GM10248 (cell line): ENCODE data around the gene ZNF747.

Experiments
- CTCF ChIA-PET: fragments of 300-600 bp; sonication (Branson Sonifier 250); formaldehyde crosslinking; extraction: SDS; loops from one replicate; lab custom pipeline; 2021; ENCODE audit warnings: antibody characterized with exemption; lab: Yijun Ruan, JAX
- POLR2A ChIA-PET: fragments of 350-650 bp; sonication (Branson Sonifier 250); formaldehyde crosslinking; extraction: SDS; loops from one replicate; lab custom pipeline; 2020; ENCODE audit warnings: antibody characterized with exemption; lab: Yijun Ruan, JAX
- DNase-seq: peaks from one replicate; pipeline ENCODE4 v3.0.0; 2012; ENCODE audit errors: extremely low spot score
- CTCF ChIP-seq: IDR thresholded peaks from 2 replicates; pipeline ENCODE4 v1.5.1; 2012; ENCODE audit warnings: mild to moderate bottlenecking, low read depth; ENCODE audit errors: extremely low read depth, missing control alignments, control extremely low read depth

Gene ZNF747

GRCh38 chr16:30535777-30536190, 1.1 kb upstream of the ZNF747 start:
- ChIA-PET CTCF (interaction anchor here (0.6 to 4.3 kb wide), 48 partner anchors 8 to 165 kb away, joined by 3 to 47 read pairs (median 5); partner anchors contain the start of genes DCTPP1, TBC1D10B, ZNF48 and ZNF764), POLR2A (interaction anchor here (0.6 to 1.6 kb wide), 8 partner anchors 8 to 446 kb away, joined by 3 to 7 read pairs (median 4); partner anchors contain the start of genes DCTPP1 and ZNF764)
- peak; percentile 72 for TF ChIP-seq CTCF
- DNase-seq = peak; percentile 83

GRCh38 chr16:30535106-30535776, 583 bp upstream of the ZNF747 start:
- DNase-seq = no peak
- CTCF ChIA-PET = interaction anchor here (0.6 to 4.3 kb wide), 48 partner anchors 8 to 165 kb away, joined by 3 to 47 read pairs (median 5); partner anchors contain the start of genes DCTPP1, TBC1D10B, ZNF48 and ZNF764
- POLR2A ChIA-PET = interaction anchor here (0.6 to 1.6 kb wide), 9 partner anchors 8 to 445 kb away, joined by 3 to 7 read pairs (median 4); partner anchors contain the start of genes DCTPP1 and ZNF764
- no peak for TF ChIP-seq CTCF

DNA sequence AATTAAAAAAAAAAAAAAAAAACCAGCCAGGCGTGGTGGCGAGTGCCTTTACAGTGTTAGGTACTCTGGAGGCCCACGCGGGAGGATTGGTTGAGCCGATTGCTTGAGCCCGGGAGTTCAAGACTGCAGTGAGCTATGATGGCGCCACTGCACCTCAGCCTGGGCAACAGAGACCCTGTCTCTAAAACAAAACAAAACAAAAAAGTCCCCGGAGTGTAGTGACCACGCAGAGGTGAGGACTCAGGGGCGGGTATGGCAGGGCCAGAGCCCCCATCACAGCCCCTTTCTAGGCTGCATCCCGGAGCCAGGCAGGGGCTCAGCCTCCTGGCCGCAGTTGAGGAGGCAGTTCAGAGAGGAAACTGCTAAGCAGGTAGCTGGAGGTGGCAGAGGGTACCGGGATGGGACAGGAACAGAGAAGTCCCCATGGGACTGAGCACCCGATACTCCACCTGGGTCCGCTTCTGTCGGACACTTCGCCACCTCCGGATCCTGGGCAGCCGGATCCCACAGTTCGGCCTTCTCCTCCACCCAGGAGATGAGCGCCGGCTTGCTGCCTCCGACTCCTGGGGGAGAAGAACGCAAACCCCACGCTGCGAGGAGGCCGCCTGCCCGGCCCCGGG, 800 bp downstream of the ZNF747 start:
- POLR2A ChIA-PET = interaction anchor here (0.6 to 1.3 kb wide), 2 partner anchors 25 to 439 kb away, joined by 3 to 5 read pairs; partner anchors contain the start of gene ZNF764
- CTCF ChIA-PET = interaction anchor here (1.0 to 4.3 kb wide), 12 partner anchors 10 to 104 kb away, joined by 3 to 47 read pairs (median 12); partner anchors contain the start of genes DCTPP1 and ZNF764
- no peak for TF ChIP-seq CTCF
- DNase-seq = no peak

DNA sequence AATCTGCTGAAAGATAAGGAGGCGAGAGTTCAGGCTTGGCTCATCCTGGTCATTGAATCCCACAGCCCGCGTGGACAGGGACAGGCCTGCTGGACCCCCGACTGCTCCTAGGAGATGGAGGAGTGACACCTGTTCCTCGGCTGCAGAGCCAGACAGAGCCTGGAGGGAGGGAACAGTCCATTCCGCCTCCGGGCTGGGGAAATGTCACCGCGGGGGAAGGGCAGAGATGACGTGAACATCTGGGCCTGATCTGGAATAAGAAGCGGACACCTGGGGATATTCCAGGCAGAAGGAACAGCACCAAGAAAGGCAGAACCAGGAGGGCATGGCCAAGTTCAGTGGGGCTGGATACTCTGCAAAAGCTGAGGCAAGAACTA, 1.5 kb downstream of the ZNF747 start:
- CTCF ChIA-PET = interaction anchor here (4.2 to 4.3 kb wide), 2 partner anchors 25 to 103 kb away, joined by 47 read pairs; partner anchors contain the start of genes DCTPP1 and ZNF764
- DNase-seq = no peak
- no peak for TF ChIP-seq CTCF
- POLR2A ChIA-PET = interaction anchor here (0.6 kb wide), 1 partner anchor 439 kb away, joined by 5 read pairs; no protein-coding TSS in a partner anchor

DNA sequence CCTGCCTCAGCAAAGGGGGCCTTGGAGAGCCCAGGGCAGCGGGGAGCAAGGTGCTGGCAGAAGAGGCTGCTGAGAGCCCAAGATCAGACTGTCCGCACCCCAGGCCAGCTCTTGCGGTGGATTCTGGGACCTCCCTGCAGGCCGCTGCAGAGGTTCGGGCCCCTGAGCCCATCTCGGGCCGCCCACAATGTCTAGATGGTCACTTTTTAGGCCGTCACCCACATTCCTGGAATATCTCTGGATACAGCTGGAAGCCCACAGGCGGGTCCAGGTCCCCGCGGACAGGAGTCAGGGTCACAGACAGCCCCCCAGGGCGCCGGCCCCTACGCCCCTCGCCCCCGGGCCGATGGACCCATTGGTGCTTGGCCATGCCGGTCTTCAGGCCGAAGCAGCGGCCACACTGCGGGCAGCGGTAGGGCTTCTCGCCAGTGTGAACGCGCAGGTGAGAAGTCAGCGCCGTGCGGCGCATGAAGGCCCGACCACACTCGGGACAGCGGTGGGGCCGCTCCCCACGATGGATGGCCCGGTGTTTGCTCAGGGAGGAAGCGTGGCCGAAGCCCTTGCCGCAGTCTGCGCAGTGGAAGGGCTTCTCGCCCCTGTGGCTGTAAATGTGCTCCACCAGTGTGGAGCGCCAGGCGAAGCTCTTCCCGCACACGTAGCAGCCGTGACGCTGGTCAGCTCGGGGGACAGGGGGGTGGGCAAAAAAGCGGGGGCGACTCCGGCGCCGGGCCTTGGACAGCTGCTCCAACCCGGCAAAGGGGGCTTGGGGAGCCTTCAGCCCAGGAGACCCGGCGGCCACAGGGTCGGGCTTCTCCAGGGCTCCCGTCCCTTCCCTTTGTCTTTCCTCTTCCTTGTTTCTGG, 2.1 kb downstream of the ZNF747 start:
- TF ChIP-seq CTCF = no peak
- ChIA-PET POLR2A (no interaction called here), CTCF (no interaction called here)
- DNase-seq = no peak
